Smooth muscle cell (in vitro differentiated cells): Measurements from ENCODE around the gene FAF1. TPM values are rescaled to one million over a fixed set of nuclear protein-coding genes. Genes with fewer than 3 reads are reported as not detected.

Experiments used
- DNase-seq: peaks from one replicate; lab custom pipeline; 2025; ENCODE audit not compliant: unreplicated experiment; lab: John Stamatoyannopoulos, UW
- H2AFZ ChIP-seq: fragments of 200-600 bp; sonication (generic); 2 replicates; pipeline ENCODE4 v1.6.0; 2016; ENCODE audit warnings: antibody characterized with exemption, low read depth, mild to moderate bottlenecking
- H3F3A ChIP-seq: fragments of 200-600 bp; sonication (generic); 2 replicates; pipeline ENCODE4 v1.6.0; 2017; ENCODE audit warnings: antibody characterized with exemption, low read depth
- H3K27ac ChIP-seq: fragments of 200-600 bp; sonication (generic); 2 replicates; pipeline ENCODE4 v1.5.1; 2016; ENCODE audit warnings: low read depth, mild to moderate bottlenecking
- H3K27me3 ChIP-seq: fragments of 200-600 bp; sonication (generic); 2 replicates; pipeline ENCODE4 v1.6.1; 2016; ENCODE audit warnings: low read depth, mild to moderate bottlenecking
- H3K36me3 ChIP-seq: fragments of 200-600 bp; sonication (generic); 2 replicates; pipeline ENCODE4 v1.5.1; 2016; ENCODE audit warnings: low read depth
- H3K4me1 ChIP-seq: fragments of 200-600 bp; sonication (generic); 2 replicates; pipeline ENCODE4 v1.5.1; 2016; ENCODE audit warnings: low read depth
- H3K4me2 ChIP-seq: fragments of 200-600 bp; sonication (generic); 2 replicates; pipeline ENCODE4 v1.6.0; 2016; ENCODE audit warnings: mild to moderate bottlenecking
- H3K4me3 ChIP-seq: fragments of 200-600 bp; sonication (generic); 2 replicates; pipeline ENCODE4 v1.5.1; 2016; ENCODE audit warnings: mild to moderate bottlenecking
- H3K79me2 ChIP-seq: fragments of 200-600 bp; sonication (generic); 2 replicates; pipeline ENCODE4 v1.6.0; 2016; ENCODE audit warnings: low read depth, mild to moderate bottlenecking
- H3K9ac ChIP-seq: fragments of 200-600 bp; sonication (generic); 2 replicates; pipeline ENCODE4 v1.6.0; 2016; ENCODE audit warnings: low read depth
- H3K9me3 ChIP-seq: fragments of 200-600 bp; sonication (generic); replicated peaks from 2 replicates; pipeline ENCODE4 v1.5.1; 2016; ENCODE audit warnings: low read depth
- H4K20me1 ChIP-seq: fragments of 200-600 bp; sonication (generic); 2 replicates; pipeline ENCODE4 v1.6.0; 2016; ENCODE audit warnings: low read depth
- WGBS: methylation state at CpG from one replicate; pipeline ENCODE4 v1.1.7; 2016; ENCODE audit warnings: low lambda C conversion rate; 5-methylcytosine and 5-hydroxymethylcytosine counted together
- polyA plus RNA-seq: library from polyadenylated mRNA; unstranded; fragments of >200 nt; fragmentation: Nextera tagmentation; extraction: Ambion mirVana; gene quantifications from 2 replicates; pipeline ENCODE4 v1.2.1, GENCODE V29; 2016
- total RNA-seq: library from RNA; depleted of rRNA; stranded (reverse); fragments of >200 nt; gene quantifications from 2 replicates; pipeline ENCODE4 v1.2.3, GENCODE V29; 2014
- TF ChIP-seq, protein P1 (sequence below): fragments of 200-600 bp; sonication (generic); IDR thresholded peaks from 2 replicates; pipeline ENCODE4 v1.5.1; 2017; ENCODE audit warnings: borderline replicate concordance, mild to moderate bottlenecking, antibody characterized with exemption; ENCODE audit not compliant: insufficient read depth, poor library complexity, severe bottlenecking

Gene FAF1
- total and polyA plus RNA-seq, 2 experiments from 2014 or later = 51.5 to 51.6 TPM

DNA sequence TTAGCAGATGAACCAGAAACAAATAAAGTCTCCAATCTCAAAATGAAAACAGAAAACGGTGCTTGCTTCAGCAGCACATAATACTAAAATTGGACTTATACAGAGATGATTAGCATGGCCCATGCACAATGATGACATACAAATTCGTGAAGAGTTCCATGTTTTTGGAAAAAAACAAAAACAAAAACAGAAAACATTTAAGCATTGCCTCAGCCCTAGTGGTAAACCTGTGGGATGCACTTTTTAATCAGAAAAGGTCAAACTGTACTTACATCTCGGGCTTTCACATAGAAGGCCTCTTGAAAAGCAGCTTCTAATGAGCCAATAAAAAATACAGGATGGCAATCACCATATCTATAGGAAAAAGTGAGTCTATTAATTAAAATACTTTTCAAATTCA lies 377.7 kb downstream of the FAF1 start:
- Histone ChIP-seq H3K27me3 (no peaks in the 10 kb centered on the region), H3F3A (no peaks in the 10 kb centered on the region), H3K4me1 (no peaks in the 10 kb centered on the region), H3K27ac (no peak overlapping the region), H3K36me3 (peaks cover 4% of the 10 kb centered on the region), H3K79me2 (no peaks in the 10 kb centered on the region), H3K9ac (no peak overlapping the region), H4K20me1 (no peaks in the 10 kb centered on the region), H2AFZ (no peak overlapping the region), H3K4me3 (no peak overlapping the region), H3K4me2 (no peak overlapping the region), H3K9me3 (no peaks in the 10 kb centered on the region)
- DNase-seq = no peak
- TF ChIP-seq, protein P1, sequence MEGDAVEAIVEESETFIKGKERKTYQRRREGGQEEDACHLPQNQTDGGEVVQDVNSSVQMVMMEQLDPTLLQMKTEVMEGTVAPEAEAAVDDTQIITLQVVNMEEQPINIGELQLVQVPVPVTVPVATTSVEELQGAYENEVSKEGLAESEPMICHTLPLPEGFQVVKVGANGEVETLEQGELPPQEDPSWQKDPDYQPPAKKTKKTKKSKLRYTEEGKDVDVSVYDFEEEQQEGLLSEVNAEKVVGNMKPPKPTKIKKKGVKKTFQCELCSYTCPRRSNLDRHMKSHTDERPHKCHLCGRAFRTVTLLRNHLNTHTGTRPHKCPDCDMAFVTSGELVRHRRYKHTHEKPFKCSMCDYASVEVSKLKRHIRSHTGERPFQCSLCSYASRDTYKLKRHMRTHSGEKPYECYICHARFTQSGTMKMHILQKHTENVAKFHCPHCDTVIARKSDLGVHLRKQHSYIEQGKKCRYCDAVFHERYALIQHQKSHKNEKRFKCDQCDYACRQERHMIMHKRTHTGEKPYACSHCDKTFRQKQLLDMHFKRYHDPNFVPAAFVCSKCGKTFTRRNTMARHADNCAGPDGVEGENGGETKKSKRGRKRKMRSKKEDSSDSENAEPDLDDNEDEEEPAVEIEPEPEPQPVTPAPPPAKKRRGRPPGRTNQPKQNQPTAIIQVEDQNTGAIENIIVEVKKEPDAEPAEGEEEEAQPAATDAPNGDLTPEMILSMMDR = no peak
- 91% methylated on average over 3 of the region's 3 CpGs for WGBS

DNA sequence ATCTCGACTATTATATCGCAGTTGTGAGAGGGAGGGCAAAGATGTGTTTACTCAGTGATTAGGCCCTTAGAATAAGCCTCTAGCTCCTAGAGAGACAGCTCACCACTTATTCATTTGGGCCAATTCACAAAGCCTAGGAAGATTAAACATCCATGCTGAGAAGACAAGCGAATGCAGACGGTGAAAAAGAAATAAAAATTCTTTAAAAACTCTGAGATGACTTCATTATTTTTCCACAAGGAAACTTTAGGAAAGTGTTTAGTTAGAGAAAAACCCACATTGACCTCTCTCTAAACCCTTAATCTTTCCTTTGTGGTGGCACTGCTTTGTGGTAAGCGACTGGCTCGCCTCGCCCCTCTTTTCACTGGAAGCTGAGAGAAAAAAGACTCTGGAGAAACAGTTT lies 390.0 kb downstream of the FAF1 start:
- no peaks in the 10 kb centered on the region for H3K79me2 ChIP-seq
- peak overlapping the region; percentile 62 for H3K4me2 ChIP-seq
- H3K27me3 ChIP-seq = no peaks in the 10 kb centered on the region
- peaks cover 27% of the 10 kb centered on the region for H4K20me1 ChIP-seq
- DNase-seq = no peak
- no peak overlapping the region for H3K9ac ChIP-seq
- TF ChIP-seq, protein P1 = no peak
- no peaks in the 10 kb centered on the region for H3K9me3 ChIP-seq
- H3K4me1 ChIP-seq = peaks cover 69% of the 10 kb centered on the region
- no peaks in the 10 kb centered on the region for H3F3A ChIP-seq
- WGBS = 13% methylated on average over 7 of the region's 7 CpGs
- peaks cover 7% of the 10 kb centered on the region for H3K36me3 ChIP-seq
- H3K4me3 ChIP-seq = no peak overlapping the region
- H3K27ac ChIP-seq = peak overlapping the region; percentile 7
- no peak overlapping the region for H2AFZ ChIP-seq

DNA sequence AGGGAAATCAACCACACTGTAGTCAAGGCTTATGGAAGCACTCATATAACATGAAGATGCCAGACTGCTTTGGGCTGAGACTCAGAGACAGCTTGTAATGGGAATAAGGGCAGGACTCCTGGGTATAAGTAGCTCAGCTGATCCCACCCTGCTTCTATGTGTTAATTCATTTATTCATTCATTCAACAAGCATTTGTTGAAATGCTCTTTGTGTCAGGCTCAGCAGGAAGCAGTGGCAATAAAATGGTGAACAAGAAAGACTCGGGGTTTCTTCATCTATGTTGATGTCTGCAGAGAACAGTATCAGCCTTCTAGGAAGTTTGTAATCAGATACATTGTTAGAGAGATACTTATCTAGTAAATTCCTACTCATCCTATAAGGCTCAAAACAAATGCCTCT lies 391.3 kb downstream of the FAF1 start:
- no peaks in the 10 kb centered on the region for H3K27me3 ChIP-seq
- no peak overlapping the region for H2AFZ ChIP-seq
- DNase-seq = no peak
- H3K27ac ChIP-seq = no peak overlapping the region
- H3K4me2 ChIP-seq = no peak overlapping the region
- H3K9ac ChIP-seq = no peak overlapping the region
- no peaks in the 10 kb centered on the region for H3F3A ChIP-seq
- peaks cover 27% of the 10 kb centered on the region for H4K20me1 ChIP-seq
- no peaks in the 10 kb centered on the region for H3K79me2 ChIP-seq
- 65% methylated on average over 1 of the region's 1 CpG for WGBS
- no peak overlapping the region for H3K4me3 ChIP-seq
- TF ChIP-seq, protein P1 = no peak
- peaks cover 70% of the 10 kb centered on the region for H3K4me1 ChIP-seq
- H3K9me3 ChIP-seq = no peaks in the 10 kb centered on the region
- peaks cover 7% of the 10 kb centered on the region for H3K36me3 ChIP-seq

DNA sequence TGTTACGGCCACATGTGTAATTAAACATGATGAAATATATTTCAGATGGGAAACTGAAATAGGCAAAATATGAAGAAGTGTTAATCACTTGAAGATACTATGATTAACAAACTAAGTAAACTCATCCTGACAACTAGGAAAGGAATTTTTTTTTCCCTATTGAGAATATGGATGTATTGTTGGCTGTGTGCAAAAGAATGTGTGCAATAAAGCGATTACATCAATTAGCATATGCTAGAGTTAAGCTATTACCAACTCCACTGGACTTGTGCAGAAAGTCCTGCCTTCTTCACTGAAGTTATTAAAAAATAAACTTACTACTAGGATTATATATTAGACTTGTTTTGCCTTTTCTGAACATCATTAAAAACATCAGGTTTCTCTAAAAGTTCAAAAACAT lies 393.7 kb downstream of the FAF1 start:
- Histone ChIP-seq H4K20me1 (peaks cover 23% of the 10 kb centered on the region), H3K4me1 (peaks cover 65% of the 10 kb centered on the region), H3K36me3 (peaks cover 7% of the 10 kb centered on the region), H3K9me3 (no peaks in the 10 kb centered on the region), H3F3A (no peaks in the 10 kb centered on the region), H3K79me2 (no peaks in the 10 kb centered on the region), H3K4me2 (no peak overlapping the region), H3K27me3 (no peaks in the 10 kb centered on the region), H2AFZ (no peak overlapping the region), H3K27ac (no peak overlapping the region), H3K9ac (no peak overlapping the region), H3K4me3 (no peak overlapping the region)
- 99% methylated on average over 2 of the region's 2 CpGs for WGBS
- no peak for DNase-seq
- TF ChIP-seq, protein P1 = no peak
